ENCODE data around the gene RABAC1. TPM values are rescaled to one million over a fixed set of nuclear protein-coding genes. Genes with fewer than 3 reads are reported as not detected.

RABAC1 gene
- total and polyA plus RNA-seq, 2 of the 8 experiments (the other 6 are each of a cell fraction or from before 2014, with no cell fraction given) = 124 to 439 TPM

DNA sequence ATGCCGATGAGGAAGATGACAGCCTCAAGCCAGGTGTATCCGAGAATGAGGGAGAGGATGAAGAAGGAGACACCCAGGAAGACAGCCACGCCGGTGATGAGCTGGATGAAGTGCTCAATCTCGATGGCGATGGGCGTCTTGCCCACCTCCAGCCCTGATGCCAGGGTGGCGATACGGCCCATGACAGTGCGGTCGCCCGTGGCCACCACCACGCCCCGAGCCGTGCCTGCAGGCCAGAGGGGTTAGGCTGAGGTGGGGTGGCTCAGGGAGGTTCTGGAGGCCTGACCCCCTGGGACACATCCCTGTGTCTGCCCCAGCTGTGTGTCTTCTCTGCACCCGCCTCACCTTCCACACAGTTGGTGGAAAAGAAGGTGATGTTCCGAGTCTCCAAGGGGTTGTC is 25.8 kb upstream of the RABAC1 start:
- Histone ChIP-seq H3K27me3 (replicated peaks in 1 of 4; ENCODE audit: control insufficient read depth in 3 of 4, extremely low read depth in 1 of 4, insufficient read depth in 3 of 4, low read length in 3 of 4) (no peaks in the 10 kb centered on the region), H3K9ac (replicated peaks in 1 of 4; ENCODE audit: extremely low read depth in 1 of 4, low read depth in 3 of 4, low read length in 3 of 4) (no peak overlapping the region), H2BK20ac (ENCODE audit: low read length) (no peak overlapping the region), H2BK5ac (ENCODE audit: low read depth, low read length) (no peak overlapping the region), H3K36me3 (ENCODE audit: control insufficient read depth in 2 of 4, insufficient read depth in 4 of 4, low read length in 3 of 4) (peaks cover 2 to 12% (median 8%) of the 10 kb centered on the region in 4 experiments; a peak in 4 of 8 replicates), H3K27ac (ENCODE audit: low read depth, low read length) (no peak overlapping the region), H3K56ac (replicated peaks; ENCODE audit: insufficient read length, low read depth, low read length) (no peak overlapping the region), H3K14ac (ENCODE audit: insufficient read length) (no peak overlapping the region), H3K4me3 (ENCODE audit: extremely low read depth in 1 of 4, insufficient read depth in 2 of 4, low read depth in 3 of 4, low read length in 4 of 4) (no peak overlapping the region), H3K9me3 (ENCODE audit: insufficient read depth in 2 of 2, low read depth in 1 of 2, low read length in 1 of 2) (no peaks in the 10 kb centered on the region), H3K79me1 (ENCODE audit: low read depth, low read length) (no peaks in the 10 kb centered on the region), H2BK120ac (replicated peaks; ENCODE audit: low read depth, low read length) (no peak overlapping the region), H2BK15ac (ENCODE audit: low read length) (no peak overlapping the region), H2AFZ (ENCODE audit: low read length) (no peak overlapping the region), H4K5ac (ENCODE audit: insufficient read length, low read depth, low read length) (no peak overlapping the region), H3K79me2 (ENCODE audit: control insufficient read depth in 1 of 2, insufficient read depth in 2 of 2, low read length in 2 of 2) (no peaks in the 10 kb centered on the region), H3K4me1 (replicated peaks in 1 of 4; ENCODE audit: control insufficient read depth in 3 of 4, insufficient read depth in 4 of 4, low read length in 3 of 4) (no peaks in the 10 kb centered on the region), H4K20me1 (replicated peaks in 1 of 2; ENCODE audit: control insufficient read depth in 1 of 2, insufficient read depth in 2 of 2, low read length in 2 of 2) (peaks cover 2 to 6% of the 10 kb centered on the region in 2 experiments), H4K8ac (ENCODE audit: extremely low read depth, insufficient read depth, low read length) (no peak overlapping the region), H3K4me2 (ENCODE audit: insufficient read depth in 1 of 2, low read depth in 2 of 2, low read length in 2 of 2) (no peak overlapping the region), H2BK12ac (ENCODE audit: low read depth, low read length) (no peak overlapping the region), H3K4ac (replicated peaks; ENCODE audit: insufficient read length, low read depth, low read length) (no peak overlapping the region), H4K91ac (replicated peaks; ENCODE audit: insufficient read length, low read length) (no peak overlapping the region), H3K23ac (ENCODE audit: insufficient read length) (no peak overlapping the region), H2AK5ac (ENCODE audit: low read depth, low read length) (no peak overlapping the region), H3K23me2 (ENCODE audit: low read depth, low read length) (no peaks in the 10 kb centered on the region), H3K18ac (ENCODE audit: extremely low read depth, low read length) (no peak overlapping the region)
- WGBS, 2 experiments (ENCODE audit: extremely low coverage in 1 of 2, insufficient coverage in 1 of 2, insufficient read length in 1 of 2, insufficient replicate concordance in 2 of 2, low coverage in 1 of 2, low lambda C conversion rate in 2 of 2, missing lambda C conversion rate in 1 of 2) = 91% methylated on average over 17 of the region's 17 CpGs; no CpG with 5 or more reads in 1 of the 2 experiments
- TF ChIP-seq TCF12 (IDR thresholded peaks at IDR 0.05; ENCODE audit: low read depth, low read length) = no peak
- TF ChIP-seq SP1 (IDR thresholded peaks at IDR 0.05; ENCODE audit: low read depth, low read length) = no peak
- TF ChIP-seq MAFK (IDR thresholded peaks at IDR 0.05; ENCODE audit: low read depth, low read length) = no peak
- TF ChIP-seq, protein P1, sequence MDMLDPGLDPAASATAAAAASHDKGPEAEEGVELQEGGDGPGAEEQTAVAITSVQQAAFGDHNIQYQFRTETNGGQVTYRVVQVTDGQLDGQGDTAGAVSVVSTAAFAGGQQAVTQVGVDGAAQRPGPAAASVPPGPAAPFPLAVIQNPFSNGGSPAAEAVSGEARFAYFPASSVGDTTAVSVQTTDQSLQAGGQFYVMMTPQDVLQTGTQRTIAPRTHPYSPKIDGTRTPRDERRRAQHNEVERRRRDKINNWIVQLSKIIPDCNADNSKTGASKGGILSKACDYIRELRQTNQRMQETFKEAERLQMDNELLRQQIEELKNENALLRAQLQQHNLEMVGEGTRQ (IDR thresholded peaks at IDR 0.05; ENCODE audit: low read length) = no peak
- TF ChIP-seq EP300 (IDR thresholded peaks at IDR 0.05; ENCODE audit: borderline replicate concordance in 1 of 2, low read depth in 2 of 2, low read length in 2 of 2) = no peak
- FAIRE-seq = no peak
- ChIA-PET CTCF (ENCODE audit: partially characterized antibody) (interaction anchor here (1.3 kb wide), 1 partner anchor 27 kb away, joined by 3 read pairs; no protein-coding TSS in a partner anchor), POLR2A (ENCODE audit: partially characterized antibody) (interaction anchor here (1.8 kb wide), 1 partner anchor 24 kb away, joined by 4 read pairs; no protein-coding TSS in a partner anchor)
- DNase-seq (ENCODE audit: low read depth in 1 of 2, low spot score in 2 of 2) = no peak

All from H1 (cell line).